Measurements from ENCODE around the gene NLRC3.
A peak's percentile ranks its signal among the peaks of the same experiment; 100 is the strongest.

NLRC3 gene

GRCh38 chr16:3550851-3551847 lies 26.1 kb downstream of the NLRC3 start:
- DNase-seq = no peak

GRCh38 chr16:3549906-3550305 lies 27.3 kb downstream of the NLRC3 start:
- DNase-seq = no peak

- no peak for DNase-seq
Observed at GRCh38 chr16:3548859-3549258, 28.3 kb downstream of the NLRC3 start.

- no peak for DNase-seq
Observed at GRCh38 chr16:3548445-3548844, 28.8 kb downstream of the NLRC3 start.

GRCh38 chr16:3546986-3547682 lies 30.1 kb downstream of the NLRC3 start:
- no peak for DNase-seq

- no peak for DNase-seq
Observed at GRCh38 chr16:3542601-3543373, 34.4 kb downstream of the NLRC3 start.

- DNase-seq = no peak
Observed at GRCh38 chr16:3541527-3542155, 35.6 kb downstream of the NLRC3 start.

- DNase-seq = no peak
Observed at GRCh38 chr16:3538222-3538621, 39.0 kb downstream of the NLRC3 start.

GRCh38 chr16:3536851-3537250 lies 40.4 kb downstream of the NLRC3 start:
- peak in 8 of 56 donors; percentile 1 to 11 (median 4) for DNase-seq

GRCh38 chr16:3536271-3536731 lies 40.9 kb downstream of the NLRC3 start:
- DNase-seq = no peak

- DNase-seq = no peak
Observed at GRCh38 chr16:3534126-3534525, 43.1 kb downstream of the NLRC3 start.

- DNase-seq = no peak
Observed at GRCh38 chr16:3532741-3533140, 44.5 kb downstream of the NLRC3 start.

GRCh38 chr16:3530371-3530914 lies 46.8 kb downstream of the NLRC3 start:
- no peak for DNase-seq

GRCh38 chr16:3529175-3529574 lies 48.0 kb downstream of the NLRC3 start:
- no peak for DNase-seq

GRCh38 chr16:3528406-3528805 lies 48.8 kb downstream of the NLRC3 start:
- DNase-seq = no peak

GRCh38 chr16:3527216-3527829 lies 49.9 kb downstream of the NLRC3 start:
- peak in 38 of 56 donors; percentile 2 to 75 (median 22) for DNase-seq

GRCh38 chr16:3525951-3526350 lies 51.3 kb downstream of the NLRC3 start:
- no peak for DNase-seq

GRCh38 chr16:3523281-3523680 lies 53.9 kb downstream of the NLRC3 start:
- no peak for DNase-seq

- no peak for DNase-seq
Observed at GRCh38 chr16:3520841-3521240, 56.4 kb downstream of the NLRC3 start.

GRCh38 chr16:3520413-3520812 lies 56.8 kb downstream of the NLRC3 start:
- DNase-seq = no peak

All from nucleus accumbens (tissue), 56 donors.